Hematopoietic multipotent progenitor cell (in vitro differentiated cells): ENCODE results near the gene OLIG2. TPM values are rescaled to one million over a fixed set of nuclear protein-coding genes. Genes with fewer than 3 reads are reported as not detected.

ENCODE experiments used
- DNase-seq, 3 donors: peaks; one replicate each; pipeline ENCODE4 v3.0.0-alpha.2; 2011 to 2015; ENCODE audit warnings: low read depth in 2 of 3, low spot score in 2 of 3
- total RNA-seq: library from RNA; depleted of rRNA; stranded (reverse); fragments of >200 nt; gene quantifications from one replicate; pipeline ENCODE4 v1.2.3, GENCODE V29; 2012

The OLIG2 gene
- total RNA-seq, 1 donor, result under 0.01 TPM

DNA sequence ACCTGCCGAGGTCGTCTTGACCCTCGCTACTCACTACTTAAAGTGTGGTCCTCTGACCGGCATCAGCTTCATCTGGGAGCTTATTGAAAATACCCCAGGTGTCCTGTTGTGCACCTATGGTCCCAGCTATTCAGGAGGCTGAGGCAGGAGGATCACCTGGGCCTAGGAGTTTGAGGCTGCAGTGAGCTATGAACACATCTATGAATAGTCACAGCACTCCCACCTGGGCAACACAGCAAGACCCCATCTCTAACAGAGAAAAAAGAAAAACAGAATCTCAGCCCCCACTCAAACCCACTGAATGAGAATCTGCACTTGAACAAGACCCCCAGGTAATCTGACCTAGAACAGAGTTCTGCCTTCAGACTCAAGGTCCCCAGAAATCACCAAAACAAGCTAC, 35.5 kb downstream of the OLIG2 start:
- no peak for DNase-seq

DNA sequence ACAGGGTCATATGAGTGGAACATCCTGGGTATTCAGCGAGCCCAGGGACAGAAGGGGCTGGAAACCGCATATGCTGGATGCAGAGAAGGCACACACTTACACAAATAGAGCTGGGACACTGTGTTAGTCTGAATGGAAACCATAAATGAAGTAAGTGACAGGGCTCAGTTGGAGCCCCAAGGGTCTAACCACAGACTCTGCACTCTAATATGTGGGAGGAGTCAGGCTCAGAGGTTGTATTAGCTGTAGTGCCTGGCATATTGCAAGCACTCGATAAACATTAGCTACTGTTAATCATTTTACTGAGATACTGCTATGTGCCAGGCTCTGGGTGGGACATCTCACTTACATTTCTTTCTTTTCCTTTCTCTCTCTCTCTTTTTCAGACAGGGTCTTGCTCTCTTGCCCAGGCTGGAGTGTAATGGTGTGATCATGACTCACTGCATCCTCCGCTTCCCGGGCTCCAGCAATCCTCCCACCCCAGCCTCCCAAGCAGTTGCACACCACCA, 37.7 kb downstream of the OLIG2 start:
- no peak for DNase-seq

DNA sequence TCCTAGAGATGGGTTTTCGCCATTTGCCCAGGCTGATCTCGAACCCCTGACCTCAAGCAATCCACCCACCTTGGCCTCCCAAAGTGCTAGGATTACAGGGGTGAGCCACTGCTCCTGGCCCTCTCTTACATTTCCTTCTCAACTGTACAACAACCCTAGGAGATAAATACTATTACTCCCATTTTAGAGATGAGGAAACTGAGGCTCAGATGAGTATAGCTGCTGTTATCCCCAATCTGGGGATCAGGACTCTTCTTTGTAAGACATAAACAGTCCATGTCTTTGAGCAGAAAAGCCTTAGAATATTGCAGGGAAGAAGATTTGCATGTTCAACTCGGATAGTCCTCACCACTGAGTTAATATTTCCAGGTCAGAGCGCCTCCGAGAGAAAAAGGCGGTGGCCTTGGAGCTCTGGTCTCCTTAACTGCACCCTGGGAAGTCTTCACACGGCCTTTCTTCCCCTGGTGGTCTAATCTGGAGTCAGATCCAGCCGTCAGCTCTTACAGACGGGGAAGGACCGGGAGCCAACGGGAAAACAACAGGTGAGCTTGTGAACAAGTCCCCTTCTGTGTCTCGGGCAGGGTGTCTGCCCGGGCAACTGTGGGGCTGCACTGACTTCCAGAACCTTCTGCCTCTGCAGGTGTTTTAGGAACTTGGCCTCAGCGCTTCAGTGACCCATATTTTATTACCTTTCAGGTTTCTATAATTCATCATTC, 38.3 kb downstream of the OLIG2 start:
- no peak for DNase-seq

DNA sequence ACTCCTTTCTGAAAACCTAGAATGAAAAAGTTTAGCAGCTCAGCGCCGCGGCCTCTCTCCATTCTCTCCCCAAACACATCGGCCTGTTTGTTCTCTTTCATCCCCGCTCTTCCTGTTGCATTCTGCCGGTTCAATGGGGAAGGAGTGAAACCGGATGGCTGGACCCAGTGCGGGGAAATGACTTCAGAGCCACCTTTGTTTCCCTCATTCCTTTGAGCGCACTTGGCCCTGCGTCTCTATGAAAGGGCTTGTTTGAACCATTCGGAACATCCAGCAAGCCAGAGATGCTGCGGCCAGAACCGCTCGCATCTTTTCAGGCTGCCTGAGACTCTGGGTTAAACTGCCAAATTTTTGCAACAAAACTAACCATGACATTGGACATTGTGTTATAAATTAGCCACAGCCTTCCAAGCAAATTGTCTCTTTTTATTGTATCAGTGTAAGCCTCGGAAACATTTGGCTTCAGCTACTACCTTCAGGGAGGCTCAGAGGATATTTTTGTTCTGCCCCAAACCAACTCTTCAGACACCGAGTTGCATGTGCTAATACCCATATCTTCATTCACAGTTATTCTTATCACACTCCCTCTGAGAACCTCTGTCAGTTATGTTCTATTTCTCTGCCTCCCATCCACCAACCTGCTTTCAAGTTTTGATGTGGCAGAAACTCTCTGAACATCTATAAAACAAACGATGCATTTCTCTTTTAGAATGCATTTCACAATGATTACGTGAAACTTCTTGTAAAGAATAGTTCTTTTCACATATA, 39.1 kb downstream of the OLIG2 start:
- no peak for DNase-seq

DNA sequence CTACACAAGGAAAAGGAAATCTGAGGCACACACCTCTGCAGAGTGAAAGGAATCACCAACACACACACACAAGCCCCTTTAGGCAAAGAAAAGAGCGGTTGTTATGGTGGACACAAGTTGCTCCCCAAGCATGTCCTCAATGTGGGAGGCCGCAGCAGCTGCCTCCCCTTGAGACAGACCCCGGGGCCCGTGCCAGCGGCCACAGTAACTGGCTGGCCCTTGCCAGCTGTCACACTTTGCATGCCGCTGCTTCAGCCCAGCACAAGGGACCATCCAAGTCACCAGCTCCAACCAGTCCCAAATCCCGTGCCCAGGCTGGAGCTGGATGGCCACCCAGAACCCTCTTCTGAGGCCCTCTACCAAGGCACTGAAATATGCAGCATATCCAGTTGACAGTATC, 41.3 kb downstream of the OLIG2 start:
- DNase-seq, result no peak

DNA sequence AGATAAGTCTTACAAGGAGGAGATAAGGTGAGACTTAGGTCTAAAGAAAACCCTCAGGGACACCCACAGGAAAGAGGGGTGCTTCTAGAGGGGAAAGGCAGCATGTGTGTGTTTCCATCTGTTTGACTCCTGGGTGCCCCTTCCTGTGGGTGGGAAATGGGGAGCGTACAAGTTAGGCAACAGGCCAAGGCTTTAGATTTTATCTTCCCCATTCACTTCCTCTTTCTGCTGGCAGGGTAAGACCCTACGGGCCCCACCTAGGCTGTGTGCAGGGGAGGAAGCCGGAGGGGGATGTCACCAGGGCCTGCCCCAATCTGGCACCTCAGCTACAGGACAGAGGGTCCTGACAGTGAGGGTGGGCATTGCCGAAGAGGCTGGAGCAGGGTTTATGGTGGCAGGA, 41.7 kb downstream of the OLIG2 start:
- peak in 2 of 3 donors; percentile 77 to 93 for DNase-seq

DNA sequence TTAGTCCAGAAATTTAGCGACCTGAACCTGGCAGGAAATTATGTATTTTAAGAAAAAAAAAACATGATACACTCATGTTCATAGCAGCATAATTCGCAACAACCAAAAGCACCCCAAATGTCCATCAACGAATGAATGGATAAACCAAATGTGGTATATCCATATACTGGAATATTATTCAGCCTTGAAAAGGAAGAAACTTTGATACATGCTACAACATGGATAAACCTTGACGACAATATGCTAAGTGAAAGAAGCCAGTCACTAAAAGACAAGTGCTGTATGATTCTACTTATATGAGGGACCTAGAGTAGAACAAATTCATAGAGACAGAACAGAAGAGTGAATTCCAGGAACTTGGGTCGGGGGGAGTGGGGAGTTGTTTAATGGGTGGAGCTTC, 43.5 kb downstream of the OLIG2 start:
- DNase-seq, result no peak

DNA sequence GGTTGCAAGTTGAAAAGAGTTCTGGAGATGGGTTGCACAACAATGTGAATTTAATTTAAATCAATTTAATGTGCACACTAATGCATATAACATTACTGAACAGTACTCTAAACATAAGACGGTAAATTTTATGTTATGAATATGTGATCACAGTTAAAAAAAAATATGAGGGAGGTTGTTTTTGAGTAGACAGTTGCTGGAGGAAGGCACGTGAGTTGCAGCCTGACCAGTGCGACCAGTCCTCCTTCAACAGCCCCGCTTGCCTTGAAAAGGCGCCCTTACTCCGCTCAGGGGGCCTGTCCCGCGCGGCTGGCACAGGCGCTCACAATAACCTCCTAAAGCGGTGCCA, 43.9 kb downstream of the OLIG2 start:
- no peak for DNase-seq

DNA sequence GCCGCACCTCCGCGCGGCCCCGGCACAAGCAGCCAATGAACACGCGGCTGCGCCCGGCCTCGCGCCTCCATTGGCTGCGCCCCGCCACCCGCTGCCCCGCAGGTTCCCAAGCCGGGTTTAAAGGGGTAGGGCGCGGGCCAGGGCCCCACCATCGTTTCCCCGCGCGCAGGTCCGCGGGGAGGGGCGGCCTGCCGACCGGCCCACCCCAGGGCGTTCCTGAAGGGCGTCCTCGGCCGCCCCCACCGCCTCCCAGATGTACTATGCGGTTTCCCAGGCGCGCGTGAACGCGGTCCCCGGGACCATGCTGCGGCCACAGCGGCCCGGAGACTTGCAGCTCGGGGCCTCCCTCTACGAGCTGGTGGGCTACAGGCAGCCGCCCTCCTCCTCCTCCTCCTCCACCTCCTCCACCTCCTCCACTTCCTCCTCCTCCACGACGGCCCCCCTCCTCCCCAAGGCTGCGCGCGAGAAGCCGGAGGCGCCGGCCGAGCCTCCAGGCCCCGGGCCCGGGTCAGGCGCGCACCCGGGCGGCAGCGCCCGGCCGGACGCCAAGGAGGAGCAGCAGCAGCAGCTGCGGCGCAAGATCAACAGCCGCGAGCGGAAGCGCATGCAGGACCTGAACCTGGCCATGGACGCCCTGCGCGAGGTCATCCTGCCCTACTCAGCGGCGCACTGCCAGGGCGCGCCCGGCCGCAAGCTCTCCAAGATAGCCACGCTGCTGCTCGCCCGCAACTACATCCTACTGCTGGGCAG, 44.4 kb downstream of the OLIG2 start, which contains the start of gene OLIG1:
TSS of gene OLIG1 (plus strand) at position 148 of the 750 bp plus-strand sequence. CDS start at position 254, 106 bp downstream.
- peak in 2 of 3 donors; percentile 52 to 57 for DNase-seq

DNA sequence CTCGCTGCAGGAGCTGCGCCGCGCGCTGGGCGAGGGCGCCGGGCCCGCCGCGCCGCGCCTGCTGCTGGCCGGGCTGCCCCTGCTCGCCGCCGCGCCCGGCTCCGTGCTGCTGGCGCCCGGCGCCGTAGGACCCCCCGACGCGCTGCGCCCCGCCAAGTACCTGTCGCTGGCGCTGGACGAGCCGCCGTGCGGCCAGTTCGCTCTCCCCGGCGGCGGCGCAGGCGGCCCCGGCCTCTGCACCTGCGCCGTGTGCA, 44.9 kb downstream of the OLIG2 start:
- no peak for DNase-seq

DNA sequence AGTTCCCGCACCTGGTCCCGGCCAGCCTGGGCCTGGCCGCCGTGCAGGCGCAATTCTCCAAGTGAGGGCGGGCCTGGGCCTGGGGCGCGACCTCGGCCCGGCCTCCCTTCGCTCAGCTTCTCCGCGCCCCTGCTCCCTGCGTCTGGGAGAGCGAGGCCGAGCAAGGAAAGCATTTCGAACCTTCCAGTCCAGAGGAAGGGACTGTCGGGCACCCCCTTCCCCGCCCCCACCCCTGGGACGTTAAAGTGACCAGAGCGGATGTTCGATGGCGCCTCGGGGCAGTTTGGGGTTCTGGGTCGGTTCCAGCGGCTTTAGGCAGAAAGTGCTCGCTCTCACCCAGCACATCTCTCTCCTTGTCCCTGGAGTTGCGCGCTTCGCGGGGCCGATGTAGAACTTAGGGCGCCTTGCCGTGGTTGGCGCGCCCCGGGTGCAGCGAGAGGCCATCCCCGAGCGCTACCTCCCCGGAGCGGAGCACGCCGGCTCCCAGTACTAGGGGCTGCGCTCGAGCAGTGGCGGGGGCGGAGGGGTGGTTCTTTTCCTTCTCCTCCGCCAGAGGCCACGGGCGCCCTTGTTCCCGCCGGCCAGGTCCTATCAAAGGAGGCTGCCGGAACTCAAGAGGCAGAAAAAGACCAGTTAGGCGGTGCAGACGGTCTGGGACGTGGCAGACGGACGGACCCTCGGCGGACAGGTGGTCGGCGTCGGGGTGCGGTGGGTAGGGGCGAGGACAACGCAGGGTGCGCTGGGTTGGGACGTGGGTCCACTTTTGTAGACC, 45.4 kb downstream of the OLIG2 start:
- peak in 2 of 3 donors; percentile 33 to 48 for DNase-seq

DNA sequence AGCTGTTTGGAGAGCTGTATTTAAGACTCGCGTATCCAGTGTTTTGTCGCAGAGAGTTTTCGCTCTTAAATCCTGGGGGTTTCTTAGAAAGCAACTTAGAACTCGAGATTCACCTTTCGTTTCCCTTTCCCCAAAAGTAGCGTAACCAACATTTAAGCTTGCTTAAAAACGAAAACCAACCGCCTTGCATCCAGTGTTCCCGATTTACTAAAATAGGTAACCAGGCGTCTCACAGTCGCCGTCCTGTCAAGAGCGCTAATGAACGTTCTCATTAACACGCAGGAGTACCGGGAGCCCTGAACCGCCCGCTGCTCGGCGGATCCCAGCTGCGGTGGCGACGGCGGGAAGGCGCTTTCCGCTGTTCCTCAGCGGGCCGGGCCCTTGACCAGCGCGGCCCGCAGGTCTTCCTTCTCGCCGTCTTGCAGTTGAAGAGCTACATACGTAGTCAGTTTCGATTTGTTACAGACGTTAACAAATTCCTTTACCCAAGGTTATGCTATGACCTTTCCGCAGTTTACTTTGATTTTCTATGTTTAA, 46.1 kb downstream of the OLIG2 start:
- peak in 1 of 3 donors; percentile 40 for DNase-seq

DNA sequence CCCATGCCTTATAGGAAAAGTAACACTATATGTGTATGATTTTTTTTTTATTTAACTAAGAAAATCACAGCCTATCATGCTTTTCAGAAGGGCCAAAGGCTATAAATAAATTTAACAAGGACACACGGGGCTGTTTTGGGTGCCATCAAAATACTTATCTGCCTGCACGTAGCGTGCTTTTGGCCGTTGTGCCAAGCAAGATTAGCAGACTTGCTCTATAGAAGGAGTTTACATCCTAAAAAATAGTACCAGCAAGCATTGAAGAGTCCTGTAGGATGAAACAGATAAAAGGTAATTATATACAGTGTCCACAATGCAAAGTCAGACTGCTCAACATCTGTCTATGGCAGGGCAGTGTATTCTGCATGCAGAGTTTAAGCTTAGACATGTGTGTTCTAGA, 47.9 kb downstream of the OLIG2 start:
- DNase-seq, result no peak

DNA sequence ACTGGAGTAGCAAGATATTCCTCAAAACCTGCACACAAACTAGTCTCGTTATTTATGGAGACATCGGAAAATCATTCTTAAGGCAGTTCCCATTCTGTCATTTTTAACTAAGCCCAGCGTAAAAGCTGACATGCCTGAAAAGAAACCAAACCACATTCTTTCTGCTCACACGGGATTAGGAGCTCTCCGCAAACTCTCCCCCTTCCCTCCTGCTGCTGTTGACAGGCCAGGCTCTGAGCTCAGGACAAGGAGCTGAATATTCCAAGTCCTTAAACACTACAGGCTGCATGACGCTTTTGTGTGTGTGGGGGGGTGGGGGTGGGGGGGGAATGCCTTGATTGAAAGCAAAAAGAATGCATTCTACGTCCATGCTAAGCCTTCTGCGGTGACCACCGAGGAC, 49.4 kb downstream of the OLIG2 start:
- peak in 1 of 3 donors; percentile 28 for DNase-seq

DNA sequence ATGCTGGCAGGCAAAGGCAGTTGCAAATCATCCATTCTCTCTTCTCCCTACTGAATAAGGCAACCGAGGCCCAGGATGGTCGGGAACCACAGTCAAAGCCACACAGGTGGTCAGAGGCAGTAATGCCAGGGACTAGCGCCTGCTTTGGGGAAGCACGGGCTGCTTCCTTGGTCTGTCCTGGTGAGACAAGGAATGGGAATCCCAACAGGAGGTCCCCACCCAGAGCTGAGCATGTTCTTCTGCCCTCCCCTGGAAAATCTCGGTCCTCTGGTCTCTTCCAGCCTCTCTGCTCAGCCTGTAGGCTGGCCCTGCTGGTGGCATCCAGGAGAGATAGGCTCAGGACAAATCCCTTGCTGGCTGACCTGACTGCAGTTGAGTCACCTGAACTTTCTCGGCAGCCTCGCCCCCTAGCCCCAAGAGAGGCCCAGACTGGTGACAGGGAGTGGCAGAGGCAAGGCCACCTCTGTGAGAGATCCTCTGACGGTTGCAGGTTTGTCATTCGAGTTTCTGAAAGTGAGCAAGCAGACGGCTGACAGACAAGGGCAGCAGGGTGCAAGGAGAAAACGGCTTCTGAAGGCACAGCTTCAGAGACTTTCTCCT, 50.0 kb downstream of the OLIG2 start:
- no peak for DNase-seq

DNA sequence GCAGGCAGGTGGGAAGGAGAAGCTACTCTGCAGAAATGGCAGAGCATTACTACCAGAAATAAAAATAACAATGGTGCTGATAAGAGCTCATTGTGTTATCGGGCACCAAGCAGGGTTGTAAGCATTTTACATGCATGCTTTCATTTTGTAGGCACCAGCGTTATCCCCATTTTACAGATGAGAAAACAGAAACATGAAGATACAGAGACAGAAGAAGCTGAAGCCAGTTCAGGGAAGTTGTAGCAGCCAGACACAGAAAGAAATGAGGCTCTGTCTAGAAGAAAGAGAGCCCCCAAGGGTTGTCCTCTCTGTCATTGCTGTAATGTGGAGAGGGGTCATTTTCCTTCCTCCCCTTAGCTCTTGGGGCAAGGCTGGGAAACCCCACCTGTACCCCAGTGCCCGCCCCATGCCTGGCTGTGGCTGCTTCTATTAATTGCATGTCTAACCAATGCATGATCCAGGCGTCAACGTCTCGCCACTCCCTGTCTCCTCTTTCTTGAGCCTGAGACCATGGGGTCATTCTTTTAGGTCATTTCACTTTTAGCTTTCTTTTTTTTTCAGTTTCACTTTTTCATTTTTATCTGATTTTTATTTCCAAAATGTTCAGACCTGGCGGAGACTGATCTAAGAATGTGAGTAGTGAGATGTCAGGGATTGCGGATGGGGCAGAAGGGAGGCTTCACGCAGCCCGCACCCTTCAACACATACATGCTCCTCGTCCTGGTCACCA, 51.0 kb downstream of the OLIG2 start:
- no peak for DNase-seq
